Measurements from ENCODE around the gene SUN1.
"Not testable (repeated sequence)": the region's sequence is repeated elsewhere in the genome, so short reads cannot be mapped to it uniquely, and the experiment has no call there.

SUN1 gene

GRCh38 chr7:835021-835420, 2.7 kb downstream of the SUN1 start:
- DNase-seq (ENCODE audit: low read depth in 2 of 2): no peak

- no peak for DNase-seq (ENCODE audit: low read depth in 2 of 2)
Observed at GRCh38 chr7:835485-836401, 3.5 kb downstream of the SUN1 start.

DNA sequence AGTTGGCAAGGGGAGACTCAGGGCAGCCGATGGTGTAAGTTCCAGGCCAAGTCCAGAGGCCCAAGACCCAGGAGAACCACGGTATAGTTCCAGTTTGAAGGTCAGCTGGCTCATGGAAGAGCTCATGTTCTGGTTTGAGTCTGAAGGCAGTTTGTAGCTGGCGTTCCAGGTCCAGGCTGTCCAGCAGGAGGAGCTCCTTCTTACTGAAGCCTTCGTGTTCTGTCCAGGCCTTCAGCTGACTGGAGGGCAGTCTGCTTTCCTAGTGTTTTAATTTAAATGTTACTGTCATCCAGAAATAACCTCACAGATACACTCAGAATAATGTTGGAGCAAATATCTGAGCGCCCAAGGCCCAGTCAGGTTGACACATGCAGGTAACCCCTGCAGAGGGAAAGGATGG, 4.2 kb downstream of the SUN1 start:
- no peak for DNase-seq (ENCODE audit: low read depth in 2 of 2)

GRCh38 chr7:837001-837400, 4.7 kb downstream of the SUN1 start:
- no peak for DNase-seq (ENCODE audit: low read depth in 2 of 2)

DNA sequence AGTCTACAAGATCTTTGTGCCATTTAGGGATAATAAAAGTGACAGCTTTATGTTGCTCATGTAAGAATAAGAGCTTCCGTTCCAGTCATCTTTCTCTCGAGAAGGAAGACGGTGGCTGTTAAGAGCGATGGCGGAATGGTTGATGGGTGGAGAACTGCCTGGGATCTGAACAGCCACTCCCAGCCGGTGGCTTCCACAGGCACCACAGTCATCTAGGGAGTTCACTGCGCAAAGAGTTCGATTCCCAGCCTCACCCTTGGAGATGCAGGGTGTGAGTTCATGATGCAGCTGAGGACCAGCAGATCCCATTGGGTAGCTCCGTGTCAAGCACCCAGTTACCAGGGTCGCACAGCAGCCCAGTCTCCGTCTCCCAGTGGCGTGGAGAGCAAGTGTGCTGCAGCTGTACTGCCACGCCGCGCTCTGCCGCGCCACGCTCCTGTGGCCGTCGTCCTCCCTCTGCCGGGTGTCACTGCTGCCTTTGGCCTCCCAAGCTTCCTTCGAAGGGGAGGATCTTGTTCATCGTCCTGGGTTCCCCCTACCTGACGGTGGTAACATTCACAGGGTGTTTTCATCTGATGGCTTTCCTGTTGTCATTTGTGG, 7.8 kb downstream of the SUN1 start:
- no peak for DNase-seq (ENCODE audit: low read depth in 2 of 2)

DNA sequence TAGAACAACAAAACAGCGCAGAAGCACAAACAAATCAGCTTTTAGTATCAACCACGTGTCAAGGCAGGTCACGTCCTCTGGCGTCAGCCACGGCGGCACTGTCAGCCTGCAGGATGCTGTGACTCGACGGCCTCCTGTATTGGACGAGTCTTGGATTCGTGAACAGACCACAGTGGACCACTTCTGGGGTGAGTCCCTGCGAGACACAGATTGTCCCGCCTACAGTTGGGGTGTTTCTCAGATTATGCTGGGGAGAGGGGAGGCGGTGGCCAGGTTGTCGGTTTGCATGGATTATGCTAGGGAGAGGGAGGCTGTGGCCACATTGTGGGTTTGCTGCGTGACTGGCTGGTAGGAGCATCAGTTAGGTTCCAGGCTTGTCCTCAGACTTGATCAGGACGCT, 9.7 kb downstream of the SUN1 start:
- DNase-seq (ENCODE audit: low read depth in 2 of 2): no peak

DNA sequence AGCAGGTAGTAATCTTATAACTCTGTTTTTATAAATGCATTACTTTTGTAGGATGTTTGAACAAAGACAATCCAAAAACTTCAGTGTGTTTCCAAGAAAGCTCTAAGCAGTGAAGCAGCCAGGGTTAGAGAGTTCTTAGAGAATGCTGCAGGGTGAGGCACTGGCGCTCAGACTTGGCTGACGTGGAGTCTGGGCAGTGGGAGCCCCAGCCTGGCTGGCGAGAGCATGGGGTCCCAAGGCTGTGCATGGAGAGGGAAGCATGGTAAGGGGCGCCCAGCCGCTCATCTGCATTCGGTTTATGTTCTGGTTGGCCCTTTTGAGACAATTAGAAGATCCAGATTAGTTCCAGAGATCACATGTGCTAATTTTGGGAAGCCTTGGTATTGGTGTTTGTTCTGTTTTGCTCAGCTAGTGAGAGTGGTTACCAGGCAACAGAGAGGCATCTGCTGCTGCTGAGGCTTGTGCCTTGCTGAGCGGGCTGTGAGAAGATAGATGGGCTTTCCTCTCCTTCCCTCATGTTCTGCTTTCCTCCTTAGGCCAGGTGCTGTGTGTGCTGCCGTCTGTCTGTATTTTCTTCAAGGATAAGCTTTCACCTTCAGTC, 10.3 kb downstream of the SUN1 start:
- no peak for DNase-seq (ENCODE audit: low read depth in 2 of 2)

DNA sequence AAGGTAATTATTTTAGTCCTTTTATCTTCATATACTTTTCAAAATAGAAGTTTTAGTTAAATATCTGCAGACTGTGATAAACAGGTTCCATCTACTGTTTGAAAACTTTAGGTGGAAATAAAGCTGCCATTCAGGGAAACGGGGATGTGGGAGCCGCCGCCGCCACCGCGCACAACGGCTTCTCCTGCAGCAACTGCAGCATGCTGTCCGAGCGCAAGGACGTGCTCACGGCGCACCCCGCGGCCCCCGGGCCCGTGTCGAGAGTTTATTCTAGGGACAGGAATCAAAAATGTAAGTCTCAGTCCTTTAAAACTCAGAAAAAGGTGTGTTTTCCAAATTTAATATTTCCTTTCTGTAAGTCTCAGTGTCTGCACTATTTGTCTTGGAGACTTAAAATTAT, 11.0 kb downstream of the SUN1 start:
- no peak for DNase-seq (ENCODE audit: low read depth in 2 of 2)

GRCh38 chr7:844043-844442, 11.8 kb downstream of the SUN1 start:
- no peak for DNase-seq (ENCODE audit: low read depth in 2 of 2)

- no peak for DNase-seq (ENCODE audit: low read depth in 2 of 2)
Observed at GRCh38 chr7:844514-844913, 12.2 kb downstream of the SUN1 start.

GRCh38 chr7:845091-845490, 12.8 kb downstream of the SUN1 start:
- DNase-seq (ENCODE audit: low read depth in 2 of 2): no peak

DNA sequence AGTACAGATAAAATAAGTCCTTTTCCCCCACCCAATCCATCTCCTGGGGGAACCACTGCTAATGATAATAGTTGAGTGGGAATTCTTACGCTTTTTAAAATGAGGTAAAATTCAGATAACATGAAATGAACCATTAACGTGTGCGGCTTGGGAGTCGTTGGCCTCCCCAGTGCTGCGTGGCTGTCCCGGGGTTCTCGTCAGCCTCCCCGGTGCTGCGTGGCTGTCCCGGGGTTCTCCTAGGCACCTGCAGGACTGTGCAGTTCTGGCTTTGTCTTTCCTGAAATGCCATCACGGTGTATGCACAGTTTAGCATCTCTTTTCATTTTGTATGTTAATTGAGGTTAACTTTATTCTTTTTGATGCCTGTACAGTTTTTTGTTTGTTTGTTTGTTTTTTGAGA, 13.5 kb downstream of the SUN1 start:
- DNase-seq (ENCODE audit: low read depth in 2 of 2): no peak

DNA sequence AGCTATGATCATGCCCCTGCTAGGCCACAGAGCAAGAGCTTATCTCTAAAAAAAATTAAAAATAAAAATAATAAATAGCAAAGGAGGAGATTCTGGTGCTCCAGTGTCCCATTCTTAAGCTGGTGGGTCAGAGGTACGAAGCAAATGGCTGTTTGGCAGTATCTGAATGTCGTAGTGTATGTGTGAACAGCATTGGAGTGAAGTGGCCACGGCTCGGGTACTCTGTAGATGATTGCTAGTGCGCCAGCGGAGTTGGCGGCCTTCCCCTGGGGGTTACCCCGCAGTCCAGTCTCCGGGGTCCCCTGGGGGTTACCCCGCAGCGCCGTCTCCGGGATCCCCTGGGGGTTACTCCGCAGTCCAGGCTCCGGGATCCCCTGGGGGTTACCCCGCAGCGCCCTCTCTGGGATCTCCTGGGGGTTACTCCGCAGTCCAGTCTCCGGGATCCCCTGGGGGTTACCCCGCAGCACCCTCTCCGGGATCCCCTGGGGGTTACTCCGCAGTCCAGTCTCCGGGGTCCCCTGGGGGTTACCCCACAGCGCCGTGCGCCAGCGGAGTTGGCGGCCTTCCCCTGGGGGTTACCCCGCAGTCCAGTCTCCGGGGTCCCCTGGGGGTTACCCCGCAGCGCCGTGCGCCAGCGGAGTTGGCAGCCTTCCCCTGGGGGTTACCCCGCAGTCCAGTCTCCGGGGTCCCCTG, 14.8 kb downstream of the SUN1 start:
- not testable (repeated sequence) for DNase-seq (ENCODE audit: low read depth in 2 of 2)

GRCh38 chr7:847728-848127, 15.5 kb downstream of the SUN1 start:
- not testable (repeated sequence) for DNase-seq (ENCODE audit: low read depth in 2 of 2)

GRCh38 chr7:849145-849544, 16.9 kb downstream of the SUN1 start:
- no peak for DNase-seq (ENCODE audit: low read depth in 2 of 2)

DNA sequence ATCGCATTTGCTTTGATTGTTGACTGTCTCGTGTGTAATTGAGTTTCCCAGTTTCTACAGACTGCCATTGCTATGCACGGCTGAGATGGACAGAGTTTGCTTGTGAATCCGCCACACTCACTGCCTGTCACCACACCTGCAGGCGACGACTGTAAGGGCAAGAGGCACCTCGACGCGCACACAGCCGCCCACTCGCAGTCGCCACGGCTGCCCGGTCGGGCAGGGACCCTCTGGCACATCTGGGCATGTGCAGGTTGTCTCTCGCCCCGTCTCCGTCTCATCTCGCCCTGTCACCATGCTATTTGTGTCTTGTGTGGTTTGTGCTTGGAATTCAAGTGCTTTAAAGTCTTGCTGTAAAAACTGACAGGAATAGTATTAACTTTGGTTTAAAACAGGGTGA, 17.5 kb downstream of the SUN1 start:
- no peak for DNase-seq (ENCODE audit: low read depth in 2 of 2)

GRCh38 chr7:851204-851603, 18.9 kb downstream of the SUN1 start:
- DNase-seq (ENCODE audit: low read depth in 2 of 2): no peak

- no peak for DNase-seq (ENCODE audit: low read depth in 2 of 2)
Observed at GRCh38 chr7:853366-854117, 21.3 kb downstream of the SUN1 start.

- DNase-seq (ENCODE audit: low read depth in 2 of 2): no peak
Observed at GRCh38 chr7:854118-854775, 22.0 kb downstream of the SUN1 start.

DNA sequence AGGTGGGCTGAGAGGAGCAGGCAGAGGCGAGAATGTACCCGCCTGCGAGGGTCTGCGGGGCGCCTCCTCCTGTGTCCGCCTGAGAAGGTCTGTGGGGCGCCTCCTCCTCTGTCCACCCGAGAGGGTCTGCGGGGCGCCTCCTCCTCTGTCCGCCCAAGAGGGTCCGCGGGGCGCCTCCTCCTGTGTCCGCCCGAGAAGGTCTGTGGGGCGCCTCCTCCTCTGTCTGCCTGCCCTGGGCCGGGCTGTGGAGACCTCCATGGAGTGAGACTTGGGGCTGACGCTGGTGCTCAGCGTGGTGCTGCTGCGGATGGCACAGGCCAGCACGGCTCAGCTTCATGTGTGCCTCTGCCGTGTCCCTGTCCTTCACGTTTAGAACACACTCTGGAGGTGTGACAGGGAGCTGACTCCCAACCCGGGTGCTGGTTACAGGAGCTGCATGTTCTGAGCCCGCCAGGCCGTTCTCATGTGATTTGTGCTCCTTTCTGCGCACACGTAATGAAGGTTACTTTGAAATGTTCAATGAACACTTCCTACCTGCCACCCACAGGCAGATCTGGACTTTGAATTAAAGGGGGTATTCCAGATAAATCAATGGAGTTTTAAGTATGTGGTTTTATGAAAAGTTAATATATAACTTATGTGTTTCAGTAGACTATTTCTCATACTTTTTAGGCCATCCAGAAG, 23.6 kb downstream of the SUN1 start:
- DNase-seq (ENCODE audit: low read depth in 2 of 2): no peak

Measured in stimulated activated CD4-positive, alpha-beta T cell treated with anti-CD3 and anti-CD28 coated beads, Interleukin-15, amount 100 ng/mL, for 48 hours (primary cell).